ENCODE results near the gene GBP7. TPM values are rescaled to one million over a fixed set of nuclear protein-coding genes. Genes with fewer than 3 reads are reported as not detected.

Gene GBP7
- total RNA-seq, 1 experiment from 2014 or later, result not detected

GRCh38 chr1:89125913-89126580 lies 49.8 kb downstream of the GBP7 start, which contains the start of gene GBP2:
TSS of gene GBP2 (minus strand) at chr1:89126114. CDS start at chr1:89121966, 4,148 bp downstream.
- peak within 1 kb of the TSS; percentile 73 for H3K4me3 Mint-ChIP-seq (ENCODE audit: unreplicated experiment)
- peak; percentile 84 for DNase-seq (ENCODE audit: unreplicated experiment)
- no peaks in the 10 kb centered on the region for H3K9me3 Mint-ChIP-seq (ENCODE audit: unreplicated experiment)
- H3K27me3 Mint-ChIP-seq (ENCODE audit: insufficient read depth, unreplicated experiment), result no peaks in the 10 kb centered on the region
- no peaks in the 10 kb centered on the region for H3K36me3 Mint-ChIP-seq (ENCODE audit: insufficient read depth, unreplicated experiment)
- H3K4me1 Mint-ChIP-seq (ENCODE audit: insufficient read depth, unreplicated experiment), result peaks cover 22% of the 10 kb centered on the region
- no TSS peak for BruUV-seq (replicated peaks)
- POLR2A ChIA-PET, result interaction anchor here (1.0 to 3.1 kb wide), 4 partner anchors 9 to 104 kb away, joined by 4 to 15 read pairs (median 12); partner anchors contain the start of genes GBP1 and GBP3
- peak within 1 kb of the TSS; percentile 90 for H3K27ac Mint-ChIP-seq (ENCODE audit: low read depth, unreplicated experiment)
- intact Hi-C loops (cut with micrococcal nuclease), result no loop called here
- CTCF ChIA-PET, result interaction anchor here (0.5 to 1.9 kb wide), 7 partner anchors 40 to 328 kb away, joined by 3 to 7 read pairs (median 6); no protein-coding TSS in a partner anchor
- TF ChIP-seq, protein P1, sequence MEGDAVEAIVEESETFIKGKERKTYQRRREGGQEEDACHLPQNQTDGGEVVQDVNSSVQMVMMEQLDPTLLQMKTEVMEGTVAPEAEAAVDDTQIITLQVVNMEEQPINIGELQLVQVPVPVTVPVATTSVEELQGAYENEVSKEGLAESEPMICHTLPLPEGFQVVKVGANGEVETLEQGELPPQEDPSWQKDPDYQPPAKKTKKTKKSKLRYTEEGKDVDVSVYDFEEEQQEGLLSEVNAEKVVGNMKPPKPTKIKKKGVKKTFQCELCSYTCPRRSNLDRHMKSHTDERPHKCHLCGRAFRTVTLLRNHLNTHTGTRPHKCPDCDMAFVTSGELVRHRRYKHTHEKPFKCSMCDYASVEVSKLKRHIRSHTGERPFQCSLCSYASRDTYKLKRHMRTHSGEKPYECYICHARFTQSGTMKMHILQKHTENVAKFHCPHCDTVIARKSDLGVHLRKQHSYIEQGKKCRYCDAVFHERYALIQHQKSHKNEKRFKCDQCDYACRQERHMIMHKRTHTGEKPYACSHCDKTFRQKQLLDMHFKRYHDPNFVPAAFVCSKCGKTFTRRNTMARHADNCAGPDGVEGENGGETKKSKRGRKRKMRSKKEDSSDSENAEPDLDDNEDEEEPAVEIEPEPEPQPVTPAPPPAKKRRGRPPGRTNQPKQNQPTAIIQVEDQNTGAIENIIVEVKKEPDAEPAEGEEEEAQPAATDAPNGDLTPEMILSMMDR (IDR thresholded peaks at IDR 0.05; ENCODE audit: unreplicated experiment), result no peak

GRCh38 chr1:89125240-89125912 lies 50.4 kb downstream of the GBP7 start:
- POLR2A ChIA-PET, result interaction anchor here (0.6 to 3.1 kb wide), 5 partner anchors 8 to 104 kb away, joined by 3 to 15 read pairs (median 12); partner anchors contain the start of genes GBP1 and GBP3
- peak overlapping the region; percentile 73 for H3K4me3 Mint-ChIP-seq (ENCODE audit: unreplicated experiment)
- H3K27me3 Mint-ChIP-seq (ENCODE audit: insufficient read depth, unreplicated experiment), result no peaks in the 10 kb centered on the region
- no peaks in the 10 kb centered on the region for H3K9me3 Mint-ChIP-seq (ENCODE audit: unreplicated experiment)
- no peaks in the 10 kb centered on the region for H3K36me3 Mint-ChIP-seq (ENCODE audit: insufficient read depth, unreplicated experiment)
- DNase-seq (ENCODE audit: unreplicated experiment), result no peak
- intact Hi-C loops (cut with micrococcal nuclease), result no loop called here
- peak overlapping the region; percentile 90 for H3K27ac Mint-ChIP-seq (ENCODE audit: low read depth, unreplicated experiment)
- peaks cover 22% of the 10 kb centered on the region for H3K4me1 Mint-ChIP-seq (ENCODE audit: insufficient read depth, unreplicated experiment)
- TSS peak; percentile 65 for BruUV-seq (replicated peaks)
- CTCF ChIA-PET, result interaction anchor here (0.6 to 1.9 kb wide), 7 partner anchors 40 to 329 kb away, joined by 3 to 7 read pairs (median 5); no protein-coding TSS in a partner anchor
- TF ChIP-seq, protein P1 (IDR thresholded peaks at IDR 0.05; ENCODE audit: unreplicated experiment), result no peak

DNA sequence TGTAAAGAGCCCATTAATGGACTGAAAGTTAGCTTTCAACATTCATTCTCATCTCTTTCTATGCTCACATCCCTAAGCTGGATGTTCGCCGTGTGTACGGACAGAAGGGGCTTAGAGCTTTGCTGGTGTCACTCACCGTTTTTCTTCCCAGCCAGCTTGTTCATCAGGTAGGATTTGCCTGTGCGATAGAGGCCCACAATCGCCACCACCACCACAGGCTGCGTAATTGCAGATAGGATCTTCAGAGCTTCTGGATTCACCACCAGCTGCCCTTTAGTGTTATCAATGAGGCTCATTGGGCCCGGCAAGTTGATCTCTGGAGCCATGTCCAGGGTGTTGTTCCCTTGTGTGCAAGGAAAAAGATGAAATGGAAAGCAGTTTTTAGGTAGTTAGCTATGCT lies 54.2 kb downstream of the GBP7 start:
- POLR2A ChIA-PET, result interaction anchor here (0.8 kb wide), 1 partner anchor 14 kb away, joined by 4 read pairs; no protein-coding TSS in a partner anchor
- no TSS peak for BruUV-seq (replicated peaks)
- TF ChIP-seq, protein P1 (IDR thresholded peaks at IDR 0.05; ENCODE audit: unreplicated experiment), result no peak
- intact Hi-C loops (cut with micrococcal nuclease), result no loop called here
- Mint-ChIP-seq H3K9me3 (ENCODE audit: unreplicated experiment) (no peaks in the 10 kb centered on the region), H3K36me3 (ENCODE audit: insufficient read depth, unreplicated experiment) (peaks cover 5% of the 10 kb centered on the region), H3K4me3 (ENCODE audit: unreplicated experiment) (no peak overlapping the region), H3K27ac (ENCODE audit: low read depth, unreplicated experiment) (no peak overlapping the region), H3K4me1 (ENCODE audit: insufficient read depth, unreplicated experiment) (peaks cover 10% of the 10 kb centered on the region), H3K27me3 (ENCODE audit: insufficient read depth, unreplicated experiment) (no peaks in the 10 kb centered on the region)
- CTCF ChIA-PET, result no interaction called here
- no peak for DNase-seq (ENCODE audit: unreplicated experiment)

DNA sequence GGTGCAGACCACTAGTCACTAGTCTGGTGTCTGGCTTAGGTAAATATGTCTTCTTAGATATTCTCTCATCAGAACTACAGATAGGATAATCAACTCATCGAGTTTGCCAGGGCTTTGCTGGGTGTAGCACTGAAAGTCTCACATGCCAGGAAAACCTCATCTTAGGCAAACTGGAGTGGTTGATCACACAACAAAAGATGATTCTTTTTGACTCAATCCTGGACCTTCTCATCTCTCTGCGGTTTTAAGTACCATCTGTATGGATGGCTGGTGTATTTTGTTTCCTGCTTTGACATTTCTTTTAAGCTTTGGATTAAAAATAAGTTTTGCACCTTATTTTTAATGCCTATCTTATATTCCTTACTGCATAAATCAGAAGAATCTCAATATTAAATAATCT lies 61.1 kb downstream of the GBP7 start:
- no peaks in the 10 kb centered on the region for H3K27me3 Mint-ChIP-seq (ENCODE audit: insufficient read depth, unreplicated experiment)
- POLR2A ChIA-PET, result no interaction called here

More for the DNA sequence above, 61.1 kb downstream of the GBP7 start:
- CTCF ChIA-PET, result interaction anchor here (0.6 to 1.2 kb wide), 3 partner anchors 106 to 244 kb away, joined by 3 to 4 read pairs (median 4); no protein-coding TSS in a partner anchor
- H3K4me1 Mint-ChIP-seq (ENCODE audit: insufficient read depth, unreplicated experiment), result no peaks in the 10 kb centered on the region
- DNase-seq (ENCODE audit: unreplicated experiment), result no peak
- H3K27ac Mint-ChIP-seq (ENCODE audit: low read depth, unreplicated experiment), result no peak overlapping the region
- intact Hi-C loops (cut with micrococcal nuclease), result no loop called here
- H3K9me3 Mint-ChIP-seq (ENCODE audit: unreplicated experiment), result no peaks in the 10 kb centered on the region
- peaks cover 12% of the 10 kb centered on the region for H3K36me3 Mint-ChIP-seq (ENCODE audit: insufficient read depth, unreplicated experiment)
- no peak overlapping the region for H3K4me3 Mint-ChIP-seq (ENCODE audit: unreplicated experiment)
- TF ChIP-seq, protein P1 (IDR thresholded peaks at IDR 0.05; ENCODE audit: unreplicated experiment), result no peak
- BruUV-seq (replicated peaks), result no TSS peak
